ENCODE results near the gene HIPK2.

HIPK2 gene

DNA sequence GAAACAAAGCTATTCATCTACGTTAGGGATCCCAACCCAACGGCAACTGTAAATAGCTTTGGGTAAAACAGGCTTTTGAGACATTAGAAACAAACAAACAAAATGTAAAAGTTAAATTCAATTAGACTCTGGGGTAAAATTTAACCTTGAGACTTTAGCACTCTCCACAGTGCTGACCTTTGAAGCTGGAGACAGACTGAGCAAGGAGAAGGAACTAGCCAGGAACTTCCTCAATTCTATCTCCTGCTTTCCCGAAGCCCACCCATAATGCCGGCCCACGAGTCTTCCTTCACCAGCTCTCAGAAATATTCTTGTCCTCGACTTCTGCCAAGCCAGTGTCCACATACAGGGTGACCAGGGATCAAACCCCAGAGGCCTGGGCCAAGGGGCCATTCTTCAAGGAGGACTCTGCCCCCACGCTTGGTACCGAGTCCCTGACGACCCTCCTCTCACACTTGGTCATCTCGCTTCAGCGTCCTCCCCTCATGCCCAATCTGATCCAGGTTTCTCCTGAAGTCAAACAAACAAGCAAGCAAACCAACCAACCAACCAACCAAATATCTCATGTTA is 114.1 kb downstream of the HIPK2 start:
- TF ChIP-seq, protein P1, sequence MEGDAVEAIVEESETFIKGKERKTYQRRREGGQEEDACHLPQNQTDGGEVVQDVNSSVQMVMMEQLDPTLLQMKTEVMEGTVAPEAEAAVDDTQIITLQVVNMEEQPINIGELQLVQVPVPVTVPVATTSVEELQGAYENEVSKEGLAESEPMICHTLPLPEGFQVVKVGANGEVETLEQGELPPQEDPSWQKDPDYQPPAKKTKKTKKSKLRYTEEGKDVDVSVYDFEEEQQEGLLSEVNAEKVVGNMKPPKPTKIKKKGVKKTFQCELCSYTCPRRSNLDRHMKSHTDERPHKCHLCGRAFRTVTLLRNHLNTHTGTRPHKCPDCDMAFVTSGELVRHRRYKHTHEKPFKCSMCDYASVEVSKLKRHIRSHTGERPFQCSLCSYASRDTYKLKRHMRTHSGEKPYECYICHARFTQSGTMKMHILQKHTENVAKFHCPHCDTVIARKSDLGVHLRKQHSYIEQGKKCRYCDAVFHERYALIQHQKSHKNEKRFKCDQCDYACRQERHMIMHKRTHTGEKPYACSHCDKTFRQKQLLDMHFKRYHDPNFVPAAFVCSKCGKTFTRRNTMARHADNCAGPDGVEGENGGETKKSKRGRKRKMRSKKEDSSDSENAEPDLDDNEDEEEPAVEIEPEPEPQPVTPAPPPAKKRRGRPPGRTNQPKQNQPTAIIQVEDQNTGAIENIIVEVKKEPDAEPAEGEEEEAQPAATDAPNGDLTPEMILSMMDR (IDR thresholded peaks at IDR 0.05; ENCODE audit: borderline replicate concordance, control extremely low read depth, extremely low read depth, insufficient read depth, missing control alignments), result no peak
- in situ Hi-C loops (cut with MboI; ENCODE audit: low sequenced_read_pairs, unreplicated experiment), result no loop called here
- no peak for DNase-seq (ENCODE audit: low spot score)

DNA sequence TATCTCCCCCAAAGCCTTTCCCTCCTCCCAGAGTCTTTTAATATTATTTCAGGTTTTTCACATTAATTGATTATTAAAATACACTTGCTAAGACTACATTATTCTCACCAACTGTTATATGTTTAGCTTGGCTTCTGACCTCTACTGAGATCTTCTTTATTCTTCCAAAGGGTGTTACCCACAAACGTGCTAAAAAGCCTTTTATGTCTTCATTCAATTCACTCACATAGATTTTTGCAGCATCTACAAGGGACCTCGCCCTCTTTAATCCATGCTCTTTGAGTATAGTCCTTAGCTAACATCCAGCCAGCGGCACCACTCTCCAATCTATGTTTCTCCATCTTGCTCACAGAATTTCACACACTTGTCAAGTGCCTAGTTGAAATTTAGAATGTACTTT is 115.9 kb downstream of the HIPK2 start:
- in situ Hi-C loops (cut with MboI; ENCODE audit: low sequenced_read_pairs, unreplicated experiment), result no loop called here
- TF ChIP-seq, protein P1 (IDR thresholded peaks at IDR 0.05; ENCODE audit: borderline replicate concordance, control extremely low read depth, extremely low read depth, insufficient read depth, missing control alignments), result no peak

DNA sequence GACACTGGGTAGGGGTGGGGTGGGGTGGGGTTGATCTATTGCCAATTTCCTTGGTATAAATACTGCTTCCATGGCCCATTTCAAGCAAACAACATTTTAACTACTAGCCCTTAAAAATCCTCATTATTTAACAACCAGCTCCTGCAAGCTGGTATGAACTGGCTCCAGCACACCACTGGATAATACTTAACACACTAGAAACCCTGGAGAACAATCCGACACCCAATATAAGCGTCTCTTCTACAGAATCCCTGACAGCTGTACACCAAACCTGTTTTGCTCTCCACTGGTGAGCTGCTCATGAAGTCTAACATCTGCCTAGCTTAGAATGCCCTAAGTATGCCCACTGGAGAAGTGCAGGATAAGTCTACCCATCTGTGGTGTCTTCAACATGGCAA is 116.8 kb downstream of the HIPK2 start:
- in situ Hi-C loops (cut with MboI; ENCODE audit: low sequenced_read_pairs, unreplicated experiment), result no loop called here
- DNase-seq (ENCODE audit: low spot score), result no peak
- TF ChIP-seq, protein P1 (IDR thresholded peaks at IDR 0.05; ENCODE audit: borderline replicate concordance, control extremely low read depth, extremely low read depth, insufficient read depth, missing control alignments), result no peak

More for the DNA sequence above, 115.9 kb downstream of the HIPK2 start:
- DNase-seq (ENCODE audit: low spot score), result no peak

GRCh38 chr7:139660317-139661042 is 117.3 kb downstream of the HIPK2 start:
- DNase-seq (ENCODE audit: low spot score), result no peak
- TF ChIP-seq, protein P1 (IDR thresholded peaks at IDR 0.05; ENCODE audit: borderline replicate concordance, control extremely low read depth, extremely low read depth, insufficient read depth, missing control alignments), result no peak
- in situ Hi-C loops (cut with MboI; ENCODE audit: low sequenced_read_pairs, unreplicated experiment), result no loop called here

DNA sequence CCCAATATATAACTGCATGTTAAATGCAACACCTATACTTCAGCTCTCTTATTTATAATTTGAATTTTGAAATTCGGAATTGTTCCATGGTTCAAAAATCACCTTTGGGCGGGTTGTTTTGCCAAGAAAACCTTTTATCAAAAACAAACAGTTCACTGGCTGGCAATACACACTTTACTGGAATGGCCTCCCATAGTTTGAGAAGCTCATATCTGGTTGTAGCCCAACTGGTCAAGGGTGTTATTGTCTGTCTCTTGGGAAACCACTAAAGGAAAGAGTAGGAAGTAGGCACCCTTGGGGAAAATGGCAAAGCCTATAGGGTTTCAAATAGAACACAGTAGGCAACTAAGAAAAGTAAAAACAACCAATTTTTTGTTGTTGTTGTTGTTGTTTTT is 117.9 kb downstream of the HIPK2 start:
- in situ Hi-C loops (cut with MboI; ENCODE audit: low sequenced_read_pairs, unreplicated experiment), result no loop called here
- TF ChIP-seq, protein P1 (IDR thresholded peaks at IDR 0.05; ENCODE audit: borderline replicate concordance, control extremely low read depth, extremely low read depth, insufficient read depth, missing control alignments), result no peak

GRCh38 chr7:139658908-139659675 is 118.7 kb downstream of the HIPK2 start:
- TF ChIP-seq, protein P1 (IDR thresholded peaks at IDR 0.05; ENCODE audit: borderline replicate concordance, control extremely low read depth, extremely low read depth, insufficient read depth, missing control alignments), result no peak
- in situ Hi-C loops (cut with MboI; ENCODE audit: low sequenced_read_pairs, unreplicated experiment), result no loop called here
- DNase-seq (ENCODE audit: low spot score), result no peak

More for the DNA sequence above, 117.9 kb downstream of the HIPK2 start:
- DNase-seq (ENCODE audit: low spot score), result no peak
